OCI-LY3 (cell line): ENCODE data around the gene PXYLP1.

Source experiments
- H2AFZ ChIP-seq: fragments of 200-600, 300-600 bp; shearing (Covaris generic); 2 replicates; pipeline ENCODE4 v1.6.0; 2014; ENCODE audit warnings: antibody characterized with exemption, low read depth, low read length
- H3K27ac ChIP-seq: fragments of 200-600, 300-600 bp; sonication (generic); 2 replicates; pipeline ENCODE4 v1.5.1; 2014; ENCODE audit warnings: mild to moderate bottlenecking, low read length, moderate library complexity, mixed read lengths
- H3K27me3 ChIP-seq: fragments of 200-600, 300-600 bp; sonication (generic); 2 replicates; pipeline ENCODE4 v1.6.1; 2014; ENCODE audit warnings: low read depth, low read length, mixed read lengths
- H3K36me3 ChIP-seq: fragments of 200-600, 300-600 bp; sonication (generic); replicated peaks from 2 replicates; pipeline ENCODE3; 2014; ENCODE audit warnings: low read depth, low read length, mixed read lengths
- H3K4me1 ChIP-seq: fragments of 300-600, 200-600 bp; sonication (generic); 2 replicates; pipeline ENCODE4 v1.6.1; 2014; ENCODE audit warnings: low read length, mixed read lengths
- H3K4me2 ChIP-seq: fragments of 200-600, 300-600 bp; sonication (generic); 2 replicates; pipeline ENCODE4 v1.6.1; 2014; ENCODE audit warnings: low read length, mixed read lengths
- H3K4me3 ChIP-seq: fragments of 300-600, 200-600 bp; sonication (generic); 2 replicates; pipeline ENCODE4 v1.5.1; 2014; ENCODE audit warnings: antibody characterized with exemption, mild to moderate bottlenecking, low read length, moderate library complexity
- H3K79me2 ChIP-seq: fragments of 300-600, 200-600 bp; shearing (Covaris generic); 2 replicates; pipeline ENCODE4 v1.6.1; 2014; ENCODE audit warnings: mild to moderate bottlenecking, low read length, mixed read lengths
- H3K9ac ChIP-seq: fragments of 300-600, 200-600 bp; shearing (Covaris generic); 2 replicates; pipeline ENCODE4 v1.6.0; 2014; ENCODE audit warnings: mild to moderate bottlenecking, low read length, moderate library complexity
- H3K9me3 ChIP-seq: fragments of 200-600, 300-600 bp; shearing (Covaris generic); 2 replicates; pipeline ENCODE4 v1.6.1; 2014; ENCODE audit warnings: low read length, mixed read lengths; ENCODE audit not compliant: insufficient read depth
- H4K20me1 ChIP-seq: fragments of 200-600, 300-600 bp; sonication (generic); 2 replicates; pipeline ENCODE4 v1.6.1; 2016; ENCODE audit warnings: low read length, mixed read lengths; ENCODE audit not compliant: insufficient read depth
- CTCF ChIP-seq: fragments of 200-600, 300-600 bp; sonication (generic); IDR thresholded peaks from 2 replicates; pipeline ENCODE4 v1.5.1; 2014; ENCODE audit warnings: antibody characterized with exemption, low read length, low read depth
- EZH2phosphoT487 ChIP-seq: fragments of 200-600 bp; shearing (Covaris generic); IDR thresholded peaks from 2 replicates; pipeline ENCODE4 v1.6.1; 2018; ENCODE audit warnings: antibody characterized with exemption, mixed run types, low read depth

PXYLP1 gene

GRCh38 chr3:141268306-141268705 is 36.7 kb downstream of the PXYLP1 start:
- H3K4me3 ChIP-seq, result no peak overlapping the region
- H3K27me3 ChIP-seq, result no peaks in the 10 kb centered on the region
- no peak overlapping the region for H3K9ac ChIP-seq
- H3K79me2 ChIP-seq, result no peaks in the 10 kb centered on the region
- H3K4me1 ChIP-seq, result no peaks in the 10 kb centered on the region
- H3K9me3 ChIP-seq, result no peaks in the 10 kb centered on the region
- H2AFZ ChIP-seq, result no peak overlapping the region
- H3K27ac ChIP-seq, result no peak overlapping the region
- TF ChIP-seq CTCF (no peak), EZH2phosphoT487 (no peak)
- no peaks in the 10 kb centered on the region for H4K20me1 ChIP-seq
- no peak overlapping the region for H3K4me2 ChIP-seq
- no peaks in the 10 kb centered on the region for H3K36me3 ChIP-seq

GRCh38 chr3:141268791-141269190 is 37.2 kb downstream of the PXYLP1 start:
- TF ChIP-seq CTCF, result no peak
- TF ChIP-seq EZH2phosphoT487, result no peak
- no peaks in the 10 kb centered on the region for H3K79me2 ChIP-seq
- H2AFZ ChIP-seq, result no peak overlapping the region
- no peaks in the 10 kb centered on the region for H3K9me3 ChIP-seq
- no peaks in the 10 kb centered on the region for H3K4me1 ChIP-seq
- no peaks in the 10 kb centered on the region for H3K27me3 ChIP-seq
- no peak overlapping the region for H3K4me2 ChIP-seq
- no peak overlapping the region for H3K27ac ChIP-seq
- no peak overlapping the region for H3K4me3 ChIP-seq
- no peak overlapping the region for H3K9ac ChIP-seq
- H4K20me1 ChIP-seq, result no peaks in the 10 kb centered on the region
- no peaks in the 10 kb centered on the region for H3K36me3 ChIP-seq

- no peaks in the 10 kb centered on the region for H4K20me1 ChIP-seq
- H3K9me3 ChIP-seq, result no peaks in the 10 kb centered on the region
- no peaks in the 10 kb centered on the region for H3K79me2 ChIP-seq
- TF ChIP-seq CTCF (no peak), EZH2phosphoT487 (no peak)
- no peak overlapping the region for H3K4me3 ChIP-seq
- no peak overlapping the region for H3K27ac ChIP-seq
- no peak overlapping the region for H2AFZ ChIP-seq
- H3K4me1 ChIP-seq, result no peaks in the 10 kb centered on the region
- no peaks in the 10 kb centered on the region for H3K27me3 ChIP-seq
- no peaks in the 10 kb centered on the region for H3K36me3 ChIP-seq
- no peak overlapping the region for H3K4me2 ChIP-seq
- no peak overlapping the region for H3K9ac ChIP-seq
Observed at GRCh38 chr3:141269961-141270360, 38.3 kb downstream of the PXYLP1 start.

GRCh38 chr3:141271279-141272030 is 39.8 kb downstream of the PXYLP1 start:
- H3K4me1 ChIP-seq, result no peaks in the 10 kb centered on the region
- no peak overlapping the region for H3K27ac ChIP-seq
- H3K9ac ChIP-seq, result no peak overlapping the region
- H3K4me2 ChIP-seq, result no peak overlapping the region
- no peaks in the 10 kb centered on the region for H3K27me3 ChIP-seq
- TF ChIP-seq CTCF, result no peak
- TF ChIP-seq EZH2phosphoT487, result no peak
- no peaks in the 10 kb centered on the region for H3K79me2 ChIP-seq
- H4K20me1 ChIP-seq, result no peaks in the 10 kb centered on the region
- no peak overlapping the region for H3K4me3 ChIP-seq
- no peak overlapping the region for H2AFZ ChIP-seq
- H3K9me3 ChIP-seq, result no peaks in the 10 kb centered on the region
- no peaks in the 10 kb centered on the region for H3K36me3 ChIP-seq
